Activated CD8-positive, alpha-beta memory T cell treated with anti-CD3 and anti-CD28 coated beads for 4 hours (primary cell): ENCODE measurements around the gene TSPAN3.
A peak's percentile ranks its signal among the peaks of the same experiment; 100 is the strongest.

ENCODE experiments used
- DNase-seq, 2 donors: peaks; one replicate each; pipeline ENCODE4 v3.0.0-alpha.2; 2020; ENCODE audit warnings: low read depth in 2 of 2

TSPAN3 gene

GRCh38 chr15:77023576-77024272, 47.2 kb downstream of the TSPAN3 start:
- DNase-seq = no peak

GRCh38 chr15:77022646-77023575, 48.0 kb downstream of the TSPAN3 start:
- DNase-seq = no peak

DNA sequence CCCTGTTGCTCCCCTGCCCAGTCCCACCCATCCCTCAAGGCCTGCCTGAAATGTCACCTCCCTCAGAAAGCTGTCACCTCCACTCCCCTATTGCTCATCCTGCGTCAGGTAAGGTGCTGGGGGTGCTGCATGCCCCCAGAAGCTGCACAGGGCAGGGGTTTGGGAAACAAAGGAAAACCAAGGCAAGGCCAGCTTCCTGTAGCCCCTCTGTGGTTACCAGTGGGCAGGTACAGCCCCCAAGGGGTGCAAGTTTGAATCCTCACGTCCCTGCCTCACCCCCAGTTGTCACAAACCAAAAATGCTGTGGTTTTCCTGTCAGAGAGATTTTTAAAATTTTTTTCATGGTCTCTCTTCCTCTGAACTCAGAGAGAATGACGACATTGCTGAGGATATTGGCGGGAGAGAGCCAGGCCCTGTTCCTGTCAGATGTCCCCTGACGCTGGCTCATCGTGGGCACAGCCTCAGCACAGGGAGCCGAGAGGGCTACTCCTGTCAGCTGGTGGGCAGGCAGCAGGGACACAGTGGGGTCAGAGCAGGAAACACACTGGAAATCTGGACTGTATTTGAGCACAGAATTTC, 49.0 kb downstream of the TSPAN3 start:
- no peak for DNase-seq

DNA sequence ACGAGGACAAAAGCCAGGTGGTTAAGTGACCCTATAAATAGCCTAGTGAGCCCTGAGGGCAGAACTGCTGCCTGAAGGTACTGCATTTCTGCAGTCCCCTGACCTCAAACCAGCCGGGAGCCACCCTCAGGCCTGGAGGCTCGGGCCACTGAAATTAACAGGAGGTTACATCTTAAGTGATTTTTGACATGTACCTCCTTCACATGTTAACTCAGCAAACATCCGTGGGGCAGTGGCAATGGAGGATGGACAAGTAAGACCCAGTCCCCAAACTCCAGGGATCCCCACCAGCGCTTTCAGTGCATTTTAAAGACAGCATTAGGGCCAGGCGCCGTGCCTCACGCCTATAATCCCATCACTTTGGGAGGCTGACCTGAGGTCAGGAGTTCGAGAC, 49.8 kb downstream of the TSPAN3 start:
- DNase-seq = no peak

- no peak for DNase-seq
Measured at GRCh38 chr15:77020348-77021087, 50.4 kb downstream of the TSPAN3 start.

GRCh38 chr15:77019521-77020331, 51.2 kb downstream of the TSPAN3 start:
- DNase-seq = no peak

- DNase-seq = no peak
Measured at GRCh38 chr15:77018796-77019505, 52.0 kb downstream of the TSPAN3 start.

- DNase-seq = no peak
Measured at GRCh38 chr15:77017761-77018720, 52.9 kb downstream of the TSPAN3 start.

GRCh38 chr15:77017091-77017660, 53.7 kb downstream of the TSPAN3 start:
- DNase-seq = no peak

GRCh38 chr15:77016321-77016695, 54.6 kb downstream of the TSPAN3 start:
- DNase-seq = no peak

DNA sequence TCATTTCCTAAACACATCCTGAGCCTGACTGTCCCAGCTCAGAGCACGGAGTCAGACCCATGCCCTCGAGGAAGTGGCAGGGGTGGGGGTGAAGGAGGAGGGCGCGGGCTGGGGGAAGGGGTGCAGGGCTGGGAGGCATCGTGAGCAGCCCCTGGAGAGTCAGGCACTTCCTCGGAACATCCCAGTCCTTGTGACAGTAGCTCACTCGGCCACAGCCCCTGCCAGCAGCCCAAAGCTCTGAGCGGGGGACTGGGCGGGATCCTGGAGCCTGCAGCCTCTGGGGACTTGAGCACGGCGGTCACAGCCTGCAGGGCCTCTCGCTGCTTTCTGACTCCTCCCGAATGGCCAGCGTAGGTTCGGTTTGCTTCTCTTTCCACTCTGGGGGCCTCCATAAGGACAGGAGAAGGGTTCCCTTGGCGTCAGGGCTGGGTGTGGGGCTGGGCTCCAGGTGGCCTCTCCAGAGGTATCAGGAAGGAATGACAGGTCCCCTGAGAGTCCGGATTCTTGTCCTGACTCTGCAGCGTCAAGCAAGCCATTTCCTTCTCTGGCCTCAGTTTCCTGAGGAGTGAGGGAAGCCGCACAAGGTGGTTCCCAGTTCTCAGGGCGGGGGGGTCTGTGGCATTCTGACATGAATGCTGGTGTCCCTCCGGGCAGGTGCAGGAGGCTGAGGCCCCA, 55.1 kb downstream of the TSPAN3 start:
- DNase-seq = no peak

DNA sequence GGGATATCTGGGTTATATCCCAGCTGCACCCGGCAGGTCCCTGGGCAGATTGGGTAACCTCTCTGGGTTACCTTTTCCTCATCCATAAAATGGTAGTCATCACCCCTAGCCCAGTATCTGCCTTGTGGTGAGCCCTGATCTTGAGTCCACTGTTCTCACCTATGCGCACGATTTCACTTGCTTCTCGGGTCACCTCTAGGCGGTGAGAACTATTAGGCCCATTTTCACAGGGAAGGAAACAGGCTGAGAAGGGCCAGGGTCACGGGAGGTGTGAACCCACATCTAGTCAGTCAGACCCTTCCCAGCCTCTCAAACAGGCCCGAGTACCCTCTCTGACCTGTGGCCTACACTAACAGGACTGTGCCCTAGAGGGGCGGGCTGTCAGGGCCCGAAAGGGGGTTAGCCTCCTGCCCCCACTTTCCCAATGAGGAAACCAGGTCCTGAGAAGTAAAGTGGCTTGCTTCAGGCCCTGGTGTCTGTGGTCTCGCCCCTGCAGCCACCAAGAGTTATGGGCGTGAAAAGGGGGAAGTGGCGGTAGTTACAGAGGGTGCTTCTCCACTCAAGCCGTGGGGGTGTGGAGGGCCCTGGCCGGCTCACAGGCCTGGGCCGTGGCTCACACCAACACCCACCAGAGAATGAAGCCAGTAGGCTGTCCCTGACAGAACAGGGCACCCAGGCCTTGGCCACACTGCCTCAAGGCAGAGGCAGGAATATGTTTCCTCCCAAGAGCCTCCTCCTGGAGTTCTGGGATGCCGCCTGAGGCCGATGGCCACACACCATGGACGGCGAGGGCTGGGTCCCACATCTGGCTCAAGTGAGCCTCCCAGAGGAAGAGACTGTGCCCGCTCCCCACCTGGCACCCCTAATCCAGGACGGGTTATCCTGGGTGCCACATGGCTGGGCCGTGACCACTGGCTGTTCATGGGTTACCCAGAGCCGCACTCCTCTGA, 56.5 kb downstream of the TSPAN3 start:
- no peak for DNase-seq

GRCh38 chr15:77013776-77014131, 57.2 kb downstream of the TSPAN3 start:
- peak; percentile 82 to 89 for DNase-seq

- no peak for DNase-seq
Measured at GRCh38 chr15:77012868-77013267, 58.0 kb downstream of the TSPAN3 start.

- no peak for DNase-seq
Measured at GRCh38 chr15:77012117-77012712, 58.7 kb downstream of the TSPAN3 start.

DNA sequence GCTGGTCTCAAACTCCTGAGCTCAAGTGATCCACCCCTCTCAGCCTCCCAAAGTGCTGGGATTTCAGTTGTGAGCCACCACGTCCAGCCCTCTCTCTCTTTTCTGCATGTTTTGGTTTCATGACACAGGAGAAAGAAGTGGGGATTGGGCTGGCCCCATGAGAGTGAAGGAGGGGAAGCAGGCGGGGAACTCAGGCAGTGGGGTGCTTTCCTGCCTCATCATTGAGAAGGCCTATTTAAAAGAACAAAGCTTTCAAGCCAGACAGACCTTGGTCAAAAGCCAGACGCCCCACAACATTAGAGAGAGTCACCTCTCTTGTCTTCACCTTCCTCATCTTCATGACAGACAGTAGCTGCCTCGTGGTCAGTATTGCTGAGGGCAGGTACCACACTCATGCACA, 60.1 kb downstream of the TSPAN3 start:
- no peak for DNase-seq

- no peak for DNase-seq
Measured at GRCh38 chr15:77010312-77010686, 60.6 kb downstream of the TSPAN3 start.
